HG03378 (cell line): ENCODE results near the gene CASZ1.

ENCODE experiments used
- ATAC-seq: cut with Tn5 transposase; IDR thresholded peaks from one replicate; pipeline ENCODE4 v1.9.1; 2021; ENCODE audit warnings: mild to moderate bottlenecking, moderate library complexity; ENCODE audit not compliant: unreplicated experiment

The CASZ1 gene

GRCh38 chr1:10688409-10688786, 108.0 kb downstream of the CASZ1 start:
- no peak for ATAC-seq

GRCh38 chr1:10687782-10688408, 108.6 kb downstream of the CASZ1 start:
- ATAC-seq: no peak

GRCh38 chr1:10687251-10687651, 109.2 kb downstream of the CASZ1 start:
- ATAC-seq: no peak

GRCh38 chr1:10686404-10687040, 109.9 kb downstream of the CASZ1 start:
- ATAC-seq: no peak

- ATAC-seq: no peak
These were observed 110.5 kb downstream of the CASZ1 start for GRCh38 chr1:10685808-10686403.

- ATAC-seq: no peak
These were observed 111.1 kb downstream of the CASZ1 start for GRCh38 chr1:10685196-10685807.

- ATAC-seq: no peak
These were observed 112.2 kb downstream of the CASZ1 start for GRCh38 chr1:10684221-10684620.

- ATAC-seq: no peak
These were observed 113.8 kb downstream of the CASZ1 start for GRCh38 chr1:10682449-10683309.

- no peak for ATAC-seq
These were observed 114.4 kb downstream of the CASZ1 start for GRCh38 chr1:10682108-10682445.

GRCh38 chr1:10681296-10682107, 114.9 kb downstream of the CASZ1 start:
- ATAC-seq: no peak

- ATAC-seq: no peak
These were observed 116.0 kb downstream of the CASZ1 start for GRCh38 chr1:10680487-10680886.

GRCh38 chr1:10679496-10680220, 116.8 kb downstream of the CASZ1 start:
- ATAC-seq: no peak

GRCh38 chr1:10678852-10679251, 117.6 kb downstream of the CASZ1 start:
- ATAC-seq: no peak

- no peak for ATAC-seq
These were observed 118.0 kb downstream of the CASZ1 start for GRCh38 chr1:10678402-10678801.

- ATAC-seq: no peak
These were observed 118.7 kb downstream of the CASZ1 start for GRCh38 chr1:10677491-10678391.

- no peak for ATAC-seq
These were observed 119.5 kb downstream of the CASZ1 start for GRCh38 chr1:10676963-10677362.

- no peak for ATAC-seq
These were observed 120.6 kb downstream of the CASZ1 start for GRCh38 chr1:10675813-10676212.

- ATAC-seq: no peak
These were observed 121.5 kb downstream of the CASZ1 start for GRCh38 chr1:10674700-10675609.
